Stimulated activated CD8-positive, alpha-beta memory T cell treated with anti-CD3 and anti-CD28 coated beads, Interleukin-15, amount 100 ng/mL, for 1 hour (primary cell): Measurements from ENCODE around the gene AATF.
A peak's percentile ranks its signal among the peaks of the same experiment; 100 is the strongest.

Source experiments
- DNase-seq: peaks from one replicate; pipeline ENCODE4 v3.0.0-alpha.2; 2020; ENCODE audit warnings: low read depth

Gene AATF

DNA sequence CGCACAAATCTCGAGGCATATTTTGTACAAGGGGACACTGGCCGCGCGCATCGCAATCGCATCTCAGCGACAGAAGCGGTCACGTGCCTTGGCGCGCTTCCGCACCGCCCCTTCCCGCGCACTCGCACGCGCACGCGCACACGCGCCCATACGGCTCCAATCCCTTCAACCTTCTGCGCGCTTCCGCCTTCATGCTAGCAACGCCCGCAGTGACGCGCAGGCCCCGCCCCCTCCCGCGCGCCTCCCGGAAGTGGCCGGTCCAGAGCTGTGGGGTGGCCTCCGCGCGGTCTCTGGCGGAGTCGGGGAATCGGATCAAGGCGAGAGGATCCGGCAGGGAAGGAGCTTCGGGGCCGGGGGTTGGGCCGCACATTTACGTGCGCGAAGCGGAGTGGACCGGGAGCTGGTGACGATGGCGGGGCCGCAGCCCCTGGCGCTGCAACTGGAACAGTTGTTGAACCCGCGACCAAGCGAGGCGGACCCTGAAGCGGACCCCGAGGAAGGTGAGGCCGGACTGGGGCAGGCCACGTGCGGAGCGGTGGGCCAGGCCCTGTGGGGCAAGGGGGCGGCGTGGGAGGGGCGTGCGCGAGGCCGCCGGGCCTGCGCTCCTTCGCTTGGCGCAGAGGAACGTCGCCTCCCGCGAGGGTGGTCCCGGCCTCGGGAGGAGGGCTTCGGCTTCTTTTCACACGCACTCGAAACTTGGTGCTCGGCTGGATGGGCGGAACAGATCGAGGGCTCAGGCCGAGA lies at the start of gene AATF:
TSS of gene AATF (plus strand) at position 238 of the 744 bp plus-strand sequence. CDS start at position 410, 172 bp downstream.
- peak; percentile 92 for DNase-seq

- no peak for DNase-seq
These were observed 49.2 kb upstream of the AATF start for GRCh38 chr17:36899250-36900159.

- no peak for DNase-seq
These were observed 48.6 kb upstream of the AATF start for GRCh38 chr17:36900160-36900512.

DNA sequence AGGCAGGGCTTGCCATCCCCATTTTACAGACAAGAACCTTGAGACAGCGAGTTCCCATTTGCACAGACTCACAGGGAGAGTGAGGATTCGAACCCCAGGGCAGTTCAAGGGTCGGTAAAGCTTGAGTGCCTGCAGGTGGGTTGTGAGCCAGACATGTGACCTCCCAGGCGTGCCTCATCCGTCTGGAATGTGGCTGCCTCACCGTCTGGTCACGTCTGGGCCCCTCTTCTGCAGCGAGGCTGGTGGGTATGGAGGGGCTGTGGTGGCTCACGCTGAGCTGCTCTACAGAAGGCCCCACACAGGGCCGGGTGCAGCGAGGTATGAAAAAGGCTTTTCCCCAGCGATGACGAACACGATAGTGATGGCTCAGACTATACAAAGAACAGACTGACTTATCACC lies 47.2 kb upstream of the AATF start:
- DNase-seq = no peak

GRCh38 chr17:36907407-36907806 lies 41.3 kb upstream of the AATF start:
- DNase-seq = no peak

DNA sequence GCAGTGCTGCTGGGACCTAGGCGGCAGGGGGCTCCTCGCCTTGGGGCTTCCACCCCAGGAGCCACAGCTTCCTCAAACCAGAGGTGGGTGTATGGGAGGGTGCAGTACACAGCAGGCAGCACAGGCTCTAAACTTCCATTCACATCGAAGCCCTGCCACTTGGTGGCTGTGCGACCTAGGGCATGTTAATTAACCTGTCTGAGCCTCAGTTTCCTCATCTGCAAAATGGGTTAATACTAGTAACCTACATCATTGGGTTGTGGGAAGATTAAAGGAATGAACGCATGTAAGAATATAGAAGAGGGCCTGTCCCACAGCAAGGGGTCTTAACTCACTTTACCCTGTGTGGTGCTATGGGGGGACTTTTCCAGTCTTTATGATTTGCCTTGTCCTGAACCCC lies 38.2 kb upstream of the AATF start:
- DNase-seq = no peak

- DNase-seq = no peak
These were observed 37.8 kb upstream of the AATF start for GRCh38 chr17:36911001-36911400.

DNA sequence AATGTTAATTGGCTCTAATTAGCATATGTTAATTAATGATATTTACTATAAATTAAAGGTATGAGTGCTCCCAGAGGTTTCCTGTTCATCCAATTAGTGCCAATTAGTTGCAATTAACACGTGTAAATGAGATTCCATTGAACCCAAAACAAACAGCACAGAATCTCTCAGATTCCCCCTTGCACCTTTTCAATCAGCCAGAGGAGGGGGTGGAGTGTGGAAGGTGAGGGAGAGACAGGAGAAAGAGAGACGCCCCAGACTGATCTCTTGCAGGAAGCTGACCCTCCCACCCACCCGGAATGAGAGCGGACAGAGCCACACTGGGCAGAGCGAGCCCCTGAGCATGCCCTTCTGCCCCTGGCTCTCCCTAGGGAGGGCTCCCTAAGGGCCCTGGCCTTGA lies 35.6 kb upstream of the AATF start:
- DNase-seq = no peak

- no peak for DNase-seq
These were observed 30.5 kb upstream of the AATF start for GRCh38 chr17:36918211-36918691.

GRCh38 chr17:36919407-36919968 lies 29.3 kb upstream of the AATF start:
- no peak for DNase-seq

DNA sequence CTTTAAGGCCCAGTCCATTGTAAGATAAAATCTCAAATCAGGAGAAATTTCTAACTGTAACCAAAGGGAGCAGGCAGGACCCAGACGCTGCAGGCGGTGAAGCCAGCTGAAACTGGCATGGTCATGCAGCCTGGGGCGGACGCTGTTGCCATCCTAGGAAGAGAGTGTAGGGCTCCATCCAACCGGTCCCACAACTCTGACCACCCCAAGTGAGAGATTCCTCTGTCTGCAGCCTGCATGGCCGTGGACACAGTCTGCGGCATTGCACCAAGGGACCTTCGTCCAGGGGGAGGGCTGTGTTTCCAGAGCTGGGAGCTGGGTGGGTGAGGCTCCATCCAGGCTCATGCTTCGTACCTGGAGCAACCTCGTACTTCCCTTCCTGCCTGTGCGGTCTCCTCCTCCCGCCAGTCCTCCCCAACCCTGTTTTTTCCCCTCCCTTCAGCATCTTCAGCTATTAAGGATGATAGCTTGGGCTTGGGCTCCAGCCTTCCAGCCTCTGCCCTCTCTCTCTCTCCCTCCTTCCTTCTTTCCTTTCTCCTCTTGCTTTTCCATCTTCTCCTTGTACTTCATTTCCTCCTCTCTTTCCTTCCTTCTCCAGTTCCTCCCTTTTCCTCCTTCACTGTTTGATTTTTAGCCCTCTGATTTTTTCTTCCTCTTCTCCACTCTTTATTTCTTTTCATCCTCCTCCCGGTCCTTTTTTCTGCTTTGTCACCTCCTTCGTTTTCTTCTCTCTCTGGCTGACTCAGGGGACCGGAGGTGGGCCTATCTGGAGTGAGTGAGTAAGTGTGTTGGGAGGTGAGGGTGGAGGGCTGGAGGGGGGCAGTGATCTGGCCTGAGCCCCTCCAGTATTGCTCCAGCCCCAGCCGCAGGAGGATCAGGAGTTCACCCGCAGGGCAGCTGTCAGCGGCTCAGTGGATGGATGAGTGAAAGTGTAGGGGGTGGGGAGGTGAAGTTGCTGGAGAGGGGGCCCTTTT lies 28.4 kb upstream of the AATF start:
- DNase-seq = no peak

DNA sequence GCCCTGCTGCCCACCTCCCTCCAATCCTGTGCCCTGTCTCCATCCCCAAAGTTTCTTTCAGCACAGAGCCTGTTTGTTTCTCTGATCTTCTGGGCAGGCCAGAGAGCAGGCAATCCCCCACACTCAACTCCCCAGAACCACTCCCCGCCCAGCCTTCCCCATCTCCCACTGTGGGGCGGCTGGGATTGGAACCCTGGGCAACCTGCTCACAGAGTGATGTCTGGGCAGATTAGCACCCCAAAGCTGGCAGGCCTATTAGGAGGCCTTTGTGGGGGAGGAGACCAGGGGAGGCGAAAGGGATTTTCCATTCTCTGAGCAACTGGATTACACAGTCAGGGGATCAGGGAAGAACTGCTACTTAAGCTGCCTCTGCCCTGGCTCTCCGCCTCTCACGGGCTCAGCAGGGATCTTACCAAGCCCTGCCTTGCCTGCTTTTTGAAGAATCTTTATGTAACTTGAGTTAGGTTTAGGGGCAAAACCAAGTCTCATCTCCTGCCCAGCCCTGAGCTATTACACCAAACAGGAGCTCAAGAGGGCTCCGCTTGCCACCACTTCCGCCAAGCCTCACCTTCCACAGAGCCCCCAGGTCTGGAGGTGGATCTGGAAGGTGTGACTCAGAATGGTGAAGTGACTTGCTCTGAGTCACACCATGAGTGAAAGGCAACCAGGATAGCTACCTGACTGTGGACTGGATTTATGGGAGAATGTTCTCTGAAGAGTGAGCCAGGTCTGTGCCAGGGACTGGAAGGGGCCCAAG lies 27.5 kb upstream of the AATF start:
- no peak for DNase-seq

GRCh38 chr17:36922175-36922574 lies 26.6 kb upstream of the AATF start:
- DNase-seq = no peak

- DNase-seq = no peak
These were observed 24.9 kb upstream of the AATF start for GRCh38 chr17:36923814-36924221.

DNA sequence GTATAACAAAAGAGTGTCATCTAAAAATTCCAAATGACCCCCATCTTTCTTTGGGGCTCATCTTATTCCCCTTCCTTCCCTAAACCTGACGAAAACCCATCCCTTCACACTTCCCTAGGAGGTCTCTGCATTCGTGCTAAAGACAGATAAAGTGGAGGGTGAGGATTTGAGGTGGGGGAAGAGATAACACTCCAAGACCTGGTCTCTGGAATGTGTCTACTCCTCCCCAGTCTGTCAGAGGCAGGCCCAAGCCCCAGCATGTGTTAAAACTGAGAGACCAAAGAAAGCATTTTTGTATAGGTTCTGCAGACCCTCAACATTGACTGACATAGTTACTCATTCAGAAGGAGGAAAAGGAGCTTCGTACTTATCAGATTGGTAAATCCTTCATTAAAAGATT lies 22.5 kb upstream of the AATF start:
- DNase-seq = no peak

- no peak for DNase-seq
These were observed 22.1 kb upstream of the AATF start for GRCh38 chr17:36926701-36927100.

GRCh38 chr17:36928471-36929345 lies 20.0 kb upstream of the AATF start:
- no peak for DNase-seq

DNA sequence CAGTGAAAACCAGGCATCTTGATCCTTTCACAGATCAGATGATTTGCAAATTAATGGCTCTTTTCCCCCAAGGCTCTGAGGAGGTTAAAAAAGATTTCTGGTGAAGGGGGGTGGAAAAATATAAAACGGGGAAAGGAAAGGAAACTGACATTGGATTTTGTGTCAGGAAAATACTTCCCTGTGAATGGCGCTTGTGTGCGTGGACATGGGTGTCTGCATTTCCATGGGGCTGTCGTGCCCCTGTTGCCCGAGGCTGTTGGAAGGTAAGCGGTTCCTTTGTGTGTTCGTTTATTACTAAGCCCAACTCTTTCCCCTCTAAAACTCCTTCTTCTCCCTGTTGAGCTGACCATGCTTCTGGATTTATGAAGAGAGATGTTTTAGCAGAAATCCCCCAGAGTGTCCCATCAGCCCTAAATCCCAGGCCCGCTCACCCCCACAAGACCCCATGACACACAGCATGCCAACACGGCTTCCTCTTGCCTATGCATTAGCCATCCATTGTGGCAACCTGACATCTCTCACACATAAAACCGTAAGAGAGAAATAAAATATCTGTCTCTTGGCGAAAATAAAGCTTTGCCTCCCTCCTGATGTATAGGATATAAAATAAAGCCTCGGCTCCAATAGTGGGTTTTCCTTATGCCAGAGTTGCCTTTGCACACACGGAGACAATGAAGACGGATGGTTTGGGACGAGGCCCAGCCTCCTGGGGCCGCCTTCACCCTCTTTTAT lies 18.7 kb upstream of the AATF start:
- DNase-seq = no peak

- DNase-seq = no peak
These were observed 18.2 kb upstream of the AATF start for GRCh38 chr17:36930583-36930900.
